T follicular helper cell (primary cell): ENCODE data around the gene ASB2.

Experiments used
- DNase-seq: peaks from one replicate; pipeline ENCODE4 v3.0.0-alpha.2; 2020; ENCODE audit warnings: low read depth

Gene ASB2

DNA sequence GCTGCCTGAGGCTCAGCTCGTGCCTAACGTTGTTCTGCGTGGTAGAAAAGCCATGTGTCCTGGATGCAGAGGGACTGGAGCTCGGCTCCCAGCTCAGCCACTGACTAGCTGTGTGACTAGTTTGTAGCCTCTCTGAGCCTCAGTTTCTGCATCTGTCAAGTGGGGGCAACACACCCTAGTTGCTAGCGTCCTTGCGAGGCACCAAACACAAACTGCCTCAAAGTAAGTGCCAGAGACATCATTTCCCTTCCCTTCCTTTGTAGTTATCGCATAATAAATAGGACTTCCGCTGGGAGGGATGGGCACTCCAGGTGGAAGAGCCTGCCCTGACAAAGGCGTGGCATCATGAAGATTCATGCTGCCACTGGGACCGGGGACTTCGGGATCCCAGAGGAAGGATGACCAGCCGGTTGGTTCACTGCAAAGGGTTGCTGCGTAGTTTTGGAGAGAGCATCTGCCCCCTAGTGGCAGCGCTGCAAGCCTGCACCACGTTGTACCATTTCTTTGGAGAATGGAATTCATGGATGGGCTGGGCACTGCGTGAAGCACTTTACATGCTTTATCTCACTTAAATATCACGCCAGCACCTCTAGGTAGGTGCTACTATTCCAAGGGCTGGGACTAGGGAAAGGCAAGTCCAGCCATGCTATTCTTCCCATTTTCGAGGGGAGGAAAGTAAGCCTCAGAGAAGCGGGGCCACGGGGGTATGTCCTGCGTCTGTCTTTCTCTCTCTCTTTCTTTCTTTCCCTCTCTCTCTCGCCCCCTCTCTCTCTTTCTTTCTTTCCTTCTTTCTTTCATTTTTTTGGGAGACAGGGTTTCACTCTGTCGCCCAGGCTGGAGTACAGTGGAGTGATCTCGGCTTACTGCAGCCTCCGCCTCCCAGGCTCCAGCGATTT, 25.4 kb upstream of the ASB2 start:
- DNase-seq: peak; percentile 19

DNA sequence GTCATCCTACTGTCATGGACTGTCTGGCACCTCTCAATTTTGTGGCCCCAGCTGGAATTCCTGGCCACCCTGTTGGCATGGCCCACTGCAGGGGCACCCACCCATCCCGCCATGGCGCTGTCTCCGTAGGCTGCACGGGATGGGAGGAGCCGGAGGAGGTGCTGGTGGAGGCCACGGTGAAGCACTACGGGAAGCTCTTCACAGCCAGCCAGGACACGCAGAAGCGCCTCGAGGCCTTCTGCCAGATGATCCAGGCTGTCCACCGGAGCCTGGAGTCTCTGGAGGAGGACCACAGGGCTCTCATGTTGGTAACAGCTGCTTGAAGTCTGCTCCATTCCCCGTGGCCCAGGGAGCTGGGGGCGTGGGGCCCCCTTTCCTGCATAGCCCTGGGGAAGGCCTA, 24.6 kb upstream of the ASB2 start:
- DNase-seq: no peak

DNA sequence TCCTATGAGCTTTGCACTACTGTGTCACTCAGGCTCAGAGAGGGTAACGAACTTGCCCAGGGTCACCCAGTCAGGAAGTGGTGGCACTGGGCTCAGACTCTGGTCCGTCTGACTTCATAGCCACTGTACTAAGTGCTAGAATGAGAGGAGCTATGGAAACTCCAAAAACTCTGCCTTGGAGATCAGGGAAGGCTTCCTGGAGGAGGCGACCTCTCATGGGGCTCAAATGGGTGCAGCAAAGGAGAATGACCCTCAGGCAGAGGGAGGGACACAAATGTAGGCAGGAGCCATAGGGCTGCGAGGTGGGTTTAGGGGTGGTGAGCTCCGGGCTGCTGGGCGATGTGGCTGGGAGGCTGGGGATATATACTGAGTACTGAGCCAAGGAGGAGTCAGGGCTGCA, 23.9 kb upstream of the ASB2 start:
- DNase-seq: no peak

DNA sequence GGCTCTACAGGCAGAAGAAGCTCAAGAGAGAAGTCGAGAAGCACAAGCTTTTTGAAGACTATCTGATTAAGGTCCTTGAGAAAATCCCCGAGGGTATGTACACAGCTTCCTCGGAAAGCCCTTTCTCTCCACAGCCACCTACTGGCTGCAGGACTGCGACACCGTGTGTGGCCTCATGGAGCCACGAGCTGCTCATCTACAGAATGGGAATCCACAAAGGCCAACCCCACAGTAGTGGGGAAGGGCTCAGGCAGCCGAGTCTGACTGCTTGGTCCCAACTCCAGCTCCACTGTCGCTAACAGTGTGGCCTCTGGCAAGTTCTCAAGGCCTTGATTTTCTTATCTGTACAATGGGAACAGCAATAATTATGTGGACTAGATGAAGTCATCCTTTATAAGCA, 23.2 kb upstream of the ASB2 start:
- DNase-seq: no peak

DNA sequence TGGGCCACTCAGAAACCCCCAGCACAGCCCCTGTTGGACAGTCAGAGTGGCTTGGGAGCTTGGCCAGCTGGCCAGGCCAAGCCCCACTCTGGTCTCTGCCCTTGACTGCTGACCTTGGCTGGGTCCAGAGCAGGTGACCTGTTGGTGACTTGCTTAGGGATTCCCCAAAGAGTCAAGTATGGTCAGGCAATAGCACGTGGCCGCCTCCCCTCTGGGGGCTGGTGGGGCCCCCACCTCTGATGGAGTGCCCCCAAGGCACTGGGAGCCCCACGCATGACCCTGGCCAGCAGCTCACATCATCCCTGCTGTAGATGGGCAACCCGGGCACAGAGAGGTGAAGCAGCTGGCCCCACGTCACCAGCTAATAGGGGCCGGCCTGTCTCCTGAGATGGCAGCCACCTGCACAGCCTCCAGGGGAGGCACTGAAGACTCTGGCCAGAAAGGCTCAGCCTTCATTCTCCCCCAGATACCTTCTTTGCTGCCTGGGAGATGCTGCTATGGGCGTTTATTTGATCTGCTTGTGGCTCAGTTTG, 22.6 kb upstream of the ASB2 start:
- no peak for DNase-seq

DNA sequence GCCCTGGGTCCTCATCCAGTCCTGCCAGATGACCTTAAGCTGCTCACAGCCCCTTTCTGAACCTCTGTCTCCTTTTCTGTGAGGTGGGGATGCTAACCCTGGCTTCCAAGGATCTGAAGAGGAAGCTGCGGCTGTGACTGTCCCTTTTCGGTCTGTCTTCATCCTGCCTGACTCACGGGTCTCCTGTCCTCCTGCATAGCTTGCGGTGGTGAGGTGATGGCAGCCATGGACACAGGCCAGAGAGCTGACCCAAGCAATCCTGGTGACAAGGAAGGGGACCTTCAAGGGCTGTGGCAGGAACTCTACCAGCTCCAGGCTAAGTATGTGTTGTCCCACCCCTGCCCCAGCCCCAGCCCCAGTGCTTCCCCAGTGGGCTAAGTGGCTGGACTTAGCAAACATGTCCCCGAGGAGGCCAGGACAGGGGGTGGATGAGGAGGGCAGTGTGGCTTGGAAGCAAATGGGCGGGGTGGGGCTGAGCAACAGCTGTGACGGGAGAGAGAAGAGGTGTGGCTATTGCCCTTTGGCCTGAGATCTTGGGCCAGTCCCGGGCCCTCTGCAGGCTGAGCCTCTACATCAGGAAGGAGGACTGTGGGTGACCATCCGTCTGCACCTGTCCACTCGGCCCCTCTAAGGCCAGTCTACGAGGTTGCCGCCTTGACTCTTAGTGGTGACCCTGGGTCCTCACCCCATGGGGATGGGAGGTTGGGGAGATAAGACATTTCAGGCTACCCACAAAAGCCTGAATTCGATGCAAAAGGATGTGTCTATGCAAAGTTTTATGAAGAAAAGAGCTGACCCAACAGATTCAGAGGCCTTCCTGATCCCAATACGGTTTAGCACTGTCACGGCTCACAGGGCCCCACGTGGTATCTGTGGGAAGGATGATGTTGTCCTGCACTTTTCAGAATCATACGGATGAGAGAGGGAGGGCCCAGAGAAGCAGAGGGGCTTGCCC, 21.8 kb upstream of the ASB2 start:
- no peak for DNase-seq

DNA sequence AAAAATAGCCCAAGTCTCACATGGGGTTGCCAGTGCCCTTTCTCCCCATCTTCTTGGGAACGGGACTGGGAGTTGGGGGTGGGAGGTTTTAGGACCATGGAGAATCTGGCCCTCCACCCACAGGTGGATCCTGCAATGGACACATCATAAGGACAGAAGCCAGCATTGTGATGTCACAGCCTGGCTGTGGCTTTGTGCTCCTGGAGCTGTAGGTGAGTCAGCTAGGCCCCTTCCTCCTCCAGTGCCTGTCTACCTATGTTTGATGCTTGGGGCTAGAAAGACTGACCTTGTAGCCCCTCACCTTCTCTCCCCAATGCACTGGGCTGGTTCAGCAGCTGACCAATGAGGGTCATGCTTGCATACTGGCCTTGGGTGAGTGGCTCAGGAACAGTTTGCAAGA, 20.7 kb upstream of the ASB2 start, which contains the start of gene CCDC197:
Gene CCDC197 (plus strand): TSS at position 220 of the 400 bp plus-strand sequence. CDS start 831 bp downstream, outside the sequence.
- DNase-seq: no peak

DNA sequence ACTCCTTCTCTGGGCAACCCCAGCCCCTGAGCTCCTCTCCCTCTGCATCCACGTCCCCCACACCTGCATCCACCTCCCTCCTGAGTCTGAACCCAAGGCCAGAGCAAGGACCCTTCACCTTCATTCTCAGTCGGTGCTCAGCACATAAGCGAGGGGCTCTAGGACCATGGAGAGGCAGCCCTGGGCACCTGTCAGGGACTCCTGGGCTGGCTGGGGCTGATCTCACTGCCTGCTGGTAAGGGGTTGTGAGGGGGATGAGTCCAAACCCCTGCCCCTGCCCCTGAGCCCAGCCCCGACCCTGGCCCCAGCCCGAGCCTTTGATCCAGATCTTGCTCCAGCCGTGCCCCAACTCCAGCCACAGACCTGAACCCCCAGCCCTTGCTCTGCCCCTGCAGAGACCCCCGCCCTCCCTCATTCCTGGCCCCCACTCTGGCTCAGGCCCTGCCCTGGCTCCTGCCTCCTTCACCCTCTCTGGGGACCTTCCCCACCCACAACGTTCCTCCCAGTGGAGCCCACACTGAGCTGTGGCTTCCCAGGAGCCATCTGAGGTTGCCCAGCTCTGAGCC, 19.8 kb upstream of the ASB2 start:
- no peak for DNase-seq

DNA sequence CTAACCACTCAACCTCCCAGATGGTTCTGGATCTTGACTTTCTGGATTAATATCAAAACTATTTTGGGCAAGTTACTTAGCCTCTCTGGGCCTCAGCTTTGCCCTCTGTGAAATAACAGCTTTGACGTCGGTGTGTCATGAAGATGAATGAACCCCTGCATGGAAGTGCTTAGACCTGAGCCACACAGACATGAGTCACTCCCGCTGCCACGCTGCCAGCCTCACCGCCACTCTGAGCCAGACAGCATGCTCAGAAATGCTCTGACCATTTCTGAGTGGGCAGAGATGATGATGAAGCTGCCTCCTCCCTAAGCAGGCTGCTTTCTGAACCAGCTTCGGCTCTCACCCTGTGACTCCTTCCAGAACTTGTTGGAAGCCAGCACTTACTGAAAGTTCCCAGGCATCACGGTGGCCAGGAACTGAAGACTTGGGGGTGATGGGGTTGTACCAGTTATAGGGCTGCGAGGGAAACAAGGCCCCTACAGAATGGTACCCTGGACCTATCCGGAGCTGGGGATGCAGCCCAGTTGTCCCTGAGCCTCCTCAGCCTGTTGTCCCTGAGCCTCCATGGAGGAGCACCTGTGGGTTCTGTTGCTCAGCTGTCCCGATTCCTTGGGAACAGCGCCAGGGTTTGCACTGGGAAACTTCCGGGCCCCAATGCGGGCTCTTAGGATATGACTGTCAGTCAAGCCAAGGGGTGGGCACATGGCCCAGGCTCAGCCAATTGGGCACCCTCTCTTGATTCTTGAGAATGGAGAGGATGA, 18.7 kb upstream of the ASB2 start:
- no peak for DNase-seq

DNA sequence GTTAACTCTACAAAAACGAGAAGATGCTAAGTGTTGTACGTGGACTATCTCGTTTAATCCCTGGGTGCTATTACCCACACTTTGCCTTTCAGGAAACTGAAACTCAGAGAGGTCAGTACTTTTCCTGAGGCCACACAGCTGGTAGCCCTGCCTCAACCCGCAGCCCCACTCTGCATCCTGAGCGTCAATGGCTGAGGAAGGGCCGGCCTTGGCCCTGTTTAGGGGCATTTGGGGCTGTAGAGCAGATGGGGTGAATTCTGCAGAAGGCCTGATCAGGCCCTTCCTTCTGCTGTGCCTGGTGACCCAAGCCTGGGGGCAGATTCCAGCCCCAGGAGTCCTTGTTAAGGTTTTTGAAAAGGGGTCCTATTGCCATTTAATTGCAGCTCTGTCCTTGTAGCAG, 17.0 kb upstream of the ASB2 start:
- no peak for DNase-seq

DNA sequence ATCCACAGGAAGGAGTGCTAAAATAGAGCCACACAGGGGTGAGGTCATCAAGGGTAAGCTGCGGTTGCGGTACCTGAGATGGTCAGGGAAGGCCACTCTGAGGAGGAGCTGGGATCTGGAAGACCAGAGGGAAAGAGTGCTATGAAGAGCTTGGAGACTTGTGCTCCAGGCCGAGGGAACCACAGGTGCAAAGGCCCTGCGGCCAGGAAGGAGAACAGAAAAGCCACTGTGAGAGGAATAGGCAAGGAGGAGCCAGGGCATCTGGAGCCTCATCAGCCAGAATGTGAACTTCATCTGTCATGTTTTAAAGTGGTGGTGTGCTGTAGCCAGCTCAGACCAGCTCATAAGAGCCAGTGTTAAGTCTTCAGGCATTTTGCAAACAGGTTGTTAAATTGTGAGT, 15.3 kb upstream of the ASB2 start:
- DNase-seq: no peak

DNA sequence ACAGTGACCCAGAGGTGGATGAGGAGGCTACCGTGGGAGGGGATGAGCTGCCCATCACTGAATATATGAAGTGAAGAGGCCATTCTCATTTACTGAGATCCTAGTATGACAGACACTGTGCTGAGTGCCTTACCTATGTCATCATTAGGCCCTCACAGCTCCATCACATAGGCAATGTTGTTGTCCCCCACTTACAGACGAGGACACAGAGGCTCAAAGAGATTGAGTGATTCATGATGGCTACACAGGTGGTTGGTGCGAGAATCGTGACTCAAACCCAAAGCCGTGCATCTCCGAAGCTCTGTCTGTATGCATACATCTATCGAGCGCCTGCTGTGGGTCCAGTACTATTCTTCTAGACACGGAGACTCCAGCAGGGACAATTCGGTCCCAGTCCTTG, 14.8 kb upstream of the ASB2 start:
- no peak for DNase-seq

DNA sequence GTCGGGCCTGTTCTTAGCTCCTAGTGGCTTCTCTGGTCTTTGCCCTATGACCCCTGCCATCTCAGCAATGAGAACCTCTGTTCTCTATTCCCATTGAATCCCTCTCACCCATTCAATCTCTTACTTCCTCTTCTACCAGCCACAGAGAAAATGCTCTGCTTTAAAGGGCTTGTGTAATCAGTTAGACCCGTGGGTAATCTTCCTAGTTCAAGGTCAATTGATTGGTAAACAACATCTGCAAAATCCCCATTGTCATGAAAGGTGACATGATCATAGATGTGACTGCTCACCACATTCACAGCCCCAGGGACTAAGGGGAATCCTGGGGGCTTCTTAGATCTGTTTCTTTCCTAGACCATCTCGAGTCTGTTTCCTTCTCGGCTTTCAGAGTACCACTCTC, 13.6 kb upstream of the ASB2 start:
- DNase-seq: no peak

DNA sequence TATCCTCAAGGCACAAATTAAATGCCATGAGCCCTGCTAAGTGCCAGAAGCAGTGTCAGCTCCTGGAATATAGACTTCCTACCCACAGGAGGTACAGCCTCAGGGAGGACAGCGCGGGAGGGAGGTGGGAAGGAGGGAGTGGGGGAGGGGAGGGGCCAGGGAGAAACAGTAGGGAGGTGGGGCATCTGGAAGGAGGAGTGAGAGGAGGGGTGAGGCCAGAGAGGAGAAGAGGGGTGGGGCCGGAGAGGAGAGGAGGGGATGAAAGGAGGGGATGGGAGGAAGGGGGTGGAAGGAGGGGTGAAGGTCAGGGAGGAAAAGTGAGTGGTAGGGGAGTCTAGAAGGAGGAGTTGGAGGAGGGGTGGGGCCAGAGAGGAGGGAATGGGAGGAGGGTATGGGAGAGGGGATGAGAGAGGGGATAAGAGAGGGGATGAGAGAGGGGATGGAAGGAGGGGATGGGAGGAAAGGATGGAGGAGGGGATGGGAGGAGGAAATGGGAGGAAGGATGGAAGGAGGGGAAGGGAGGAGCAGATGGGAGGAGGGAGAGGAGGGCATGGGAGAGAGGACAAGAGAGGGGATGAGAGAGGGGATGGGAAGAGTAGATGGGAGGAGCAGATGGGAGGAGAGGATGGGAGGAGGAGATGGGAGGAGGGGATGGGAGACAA, 11.6 kb upstream of the ASB2 start:
- no peak for DNase-seq

DNA sequence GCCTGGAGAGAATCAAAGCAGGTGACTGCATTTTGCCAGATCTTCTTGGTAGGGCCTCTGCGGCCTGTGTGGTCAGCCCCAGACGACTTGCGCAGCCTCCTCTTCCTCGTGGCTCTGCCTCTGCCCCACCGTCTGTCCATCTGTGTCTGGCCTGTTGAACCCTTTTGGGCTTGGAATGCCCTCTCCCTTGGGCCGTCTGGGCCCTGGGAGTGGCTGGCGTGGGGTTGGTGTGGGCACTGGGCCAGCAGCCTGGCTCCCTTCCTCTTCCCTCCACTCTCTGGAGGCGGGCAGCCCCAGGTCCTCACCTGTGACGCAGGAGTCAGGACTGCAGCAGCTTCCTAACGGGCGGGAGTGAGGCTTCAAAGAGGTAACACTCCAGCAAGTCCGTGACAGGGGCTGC, 11.0 kb upstream of the ASB2 start:
- DNase-seq: no peak

DNA sequence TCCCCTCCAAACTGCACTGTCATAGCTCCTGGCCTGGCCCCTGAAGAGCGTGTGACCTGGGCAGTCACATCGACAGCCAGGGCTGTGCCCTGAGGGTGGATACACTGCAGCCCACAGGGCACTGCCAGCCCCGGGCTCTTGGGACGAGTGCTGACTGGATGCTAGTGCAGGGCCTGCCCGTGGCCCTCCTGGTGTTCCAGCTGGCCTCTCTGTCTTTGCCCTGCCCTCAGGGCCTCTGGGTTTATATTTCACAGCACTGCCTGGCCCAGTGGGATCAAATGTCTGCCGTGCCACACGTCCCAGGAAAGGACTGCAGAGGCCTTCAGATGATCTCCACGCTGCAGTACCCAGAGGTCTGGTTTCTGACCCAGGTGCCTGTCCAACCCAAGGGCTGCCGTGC, 10.6 kb upstream of the ASB2 start:
- DNase-seq: no peak

DNA sequence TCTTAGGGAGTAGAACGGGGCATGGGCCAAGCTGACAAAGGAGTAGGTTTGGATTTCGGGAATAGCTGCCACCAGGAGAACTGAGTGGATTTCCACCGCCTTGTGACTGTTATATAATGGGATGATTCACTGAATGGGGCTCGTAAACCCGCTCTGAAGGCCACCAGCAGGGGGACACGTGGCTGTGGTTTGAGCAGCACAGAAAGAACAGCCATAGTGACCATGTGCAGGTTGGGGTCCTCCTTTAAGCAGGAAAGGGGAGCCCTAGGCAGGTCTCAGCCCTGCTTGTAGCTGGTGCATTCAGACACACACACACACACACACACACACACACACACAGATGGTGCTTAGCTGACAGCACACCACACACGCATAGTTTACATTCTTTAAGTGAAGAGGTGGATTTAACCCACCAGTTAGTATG, 8.6 kb upstream of the ASB2 start:
- no peak for DNase-seq

DNA sequence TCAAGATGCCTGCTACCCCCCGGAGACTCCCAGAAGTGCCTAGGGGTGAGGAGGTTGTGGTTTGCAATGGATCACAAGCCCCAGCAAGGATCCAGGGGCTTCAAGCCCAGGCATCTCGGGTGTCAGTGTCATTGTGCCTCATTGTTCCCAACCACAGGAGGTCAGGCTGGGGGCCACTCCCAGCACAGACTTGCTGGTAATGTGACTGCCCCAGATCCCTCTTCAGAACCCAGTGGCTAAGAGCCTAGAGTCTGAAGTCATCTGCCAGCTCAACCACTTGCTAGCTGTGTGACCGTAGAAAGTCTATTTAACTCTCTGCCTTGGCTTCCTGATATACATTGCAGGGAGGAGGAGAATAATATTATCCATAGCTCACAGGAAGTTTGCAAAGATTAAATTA, 7.7 kb upstream of the ASB2 start:
- DNase-seq: no peak

DNA sequence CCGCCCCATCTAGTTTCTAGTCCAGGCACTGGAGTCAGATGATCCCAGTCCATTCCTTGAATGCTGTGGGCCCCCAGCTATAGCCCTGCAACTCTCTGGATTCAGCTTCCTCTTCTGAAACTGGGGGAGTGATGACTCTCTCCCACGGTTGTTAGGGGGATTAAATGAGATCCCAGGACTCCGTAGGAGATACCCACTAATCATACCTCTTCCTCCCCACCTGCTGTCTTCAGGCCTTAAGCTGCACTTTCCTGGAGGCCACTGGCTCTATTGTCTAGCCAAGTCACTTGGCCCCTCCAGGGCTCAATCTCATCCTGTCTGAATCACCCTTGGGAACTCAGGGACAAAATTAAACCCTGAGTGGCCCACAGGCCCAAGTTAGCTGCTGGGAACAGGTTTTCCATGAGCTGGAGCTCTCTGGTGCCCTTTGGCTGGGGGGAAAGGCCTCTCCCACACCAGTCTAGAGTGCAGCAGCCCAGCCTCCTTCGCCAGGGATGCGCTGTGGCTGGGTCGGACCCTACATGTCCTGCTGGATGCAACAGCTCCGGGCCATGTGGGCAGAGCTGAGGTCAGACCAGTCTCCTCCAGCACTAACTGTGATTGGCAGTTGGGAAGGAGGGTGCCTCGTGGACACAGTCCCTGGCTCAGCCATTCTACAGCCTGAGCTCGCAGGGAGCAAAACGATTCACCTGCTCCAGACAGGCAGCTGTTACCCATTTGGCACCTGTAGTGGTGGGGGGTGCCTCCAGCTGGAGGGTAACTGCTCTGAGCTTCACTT, 6.0 kb upstream of the ASB2 start:
- DNase-seq: no peak
